AG09309 (cell line): ENCODE results near the gene TUBB4B.
A peak's percentile ranks its signal among the peaks of the same experiment; 100 is the strongest.
"Not testable (repeated sequence)": the region's sequence is repeated elsewhere in the genome, so short reads cannot be mapped to it uniquely, and the experiment has no call there.

Experiments used
- DNase-seq: peaks from one replicate; pipeline ENCODE4 v3.0.0-alpha.2; 2010; ENCODE audit warnings: low read depth
- H3K4me3 ChIP-seq: 2 replicates; pipeline ENCODE4 v1.5.1; 2011; ENCODE audit warnings: mild to moderate bottlenecking, low read depth, low read length, moderate library complexity; ENCODE audit not compliant: control insufficient read depth
- CTCF ChIP-seq: IDR thresholded peaks from 2 replicates; pipeline ENCODE4 v1.5.1; 2011; ENCODE audit warnings: mild to moderate bottlenecking, low read depth, low read length, inconsistent platforms; ENCODE audit not compliant: insufficient read depth, control insufficient read depth; ENCODE audit errors: missing control alignments

The TUBB4B gene

GRCh38 chr9:137234055-137234697 is 6.9 kb upstream of the TUBB4B start:
- DNase-seq = no peak
- TF ChIP-seq CTCF = no peak

GRCh38 chr9:137234758-137235423 is 6.2 kb upstream of the TUBB4B start:
- no peak for TF ChIP-seq CTCF
- no peak overlapping the region for H3K4me3 ChIP-seq
- no peak for DNase-seq

More at GRCh38 chr9:137234055-137234697, 6.9 kb upstream of the TUBB4B start:
- H3K4me3 ChIP-seq = no peak overlapping the region

- no peak for DNase-seq
- H3K4me3 ChIP-seq = no peak overlapping the region
- TF ChIP-seq CTCF = peak; percentile 4
Measured at GRCh38 chr9:137235424-137236237, 5.5 kb upstream of the TUBB4B start.

- TF ChIP-seq CTCF = peak; percentile 99
- H3K4me3 ChIP-seq = no peak overlapping the region
- DNase-seq = no peak
Measured at GRCh38 chr9:137236238-137236935, 4.7 kb upstream of the TUBB4B start.

GRCh38 chr9:137236936-137237421 is 4.1 kb upstream of the TUBB4B start:
- H3K4me3 ChIP-seq = no peak overlapping the region
- no peak for TF ChIP-seq CTCF
- DNase-seq = no peak

GRCh38 chr9:137237759-137238726 is 3.0 kb upstream of the TUBB4B start:
- DNase-seq = no peak
- H3K4me3 ChIP-seq = no peak overlapping the region
- no peak for TF ChIP-seq CTCF

GRCh38 chr9:137239541-137240200 is 1.4 kb upstream of the TUBB4B start:
- DNase-seq = not testable (repeated sequence)
- peak overlapping the region; percentile 67 for H3K4me3 ChIP-seq
